Fibroblast of skin of left biceps (primary cell): ENCODE data around the gene BMS1.
"Not testable (repeated sequence)": the region's sequence is repeated elsewhere in the genome, so short reads cannot be mapped to it uniquely, and the experiment has no call there.

Source experiments
- DNase-seq, 2 experiments: peaks; one replicate each; pipeline ENCODE4 v3.0.0-alpha.2; 2013; ENCODE audit warnings: low read depth in 2 of 2

The BMS1 gene

GRCh38 chr10:42785759-42786158, 3.2 kb downstream of the BMS1 start:
- DNase-seq, result no peak

DNA sequence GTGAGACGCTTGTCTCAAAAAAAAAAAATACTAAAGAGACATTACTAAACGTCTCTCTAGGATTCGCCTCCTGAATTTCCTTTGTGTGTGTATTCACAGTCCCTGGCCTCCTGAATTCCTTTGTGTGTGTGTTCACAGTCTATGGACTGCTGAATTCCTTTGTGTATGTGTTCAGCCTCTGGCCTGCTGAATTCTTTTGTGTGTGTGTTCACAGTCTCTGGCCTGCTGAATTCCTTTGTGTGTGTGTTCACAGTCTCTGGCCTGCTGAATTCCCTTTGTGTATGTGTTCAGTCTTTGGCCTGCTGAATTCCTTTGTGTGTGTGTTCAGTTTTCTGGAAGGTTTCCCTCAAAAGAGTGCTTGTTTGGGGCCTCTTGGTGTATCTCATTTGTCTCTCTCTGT, 8.2 kb downstream of the BMS1 start:
- no peak for DNase-seq

GRCh38 chr10:42795701-42796100, 13.1 kb downstream of the BMS1 start:
- no peak for DNase-seq

DNA sequence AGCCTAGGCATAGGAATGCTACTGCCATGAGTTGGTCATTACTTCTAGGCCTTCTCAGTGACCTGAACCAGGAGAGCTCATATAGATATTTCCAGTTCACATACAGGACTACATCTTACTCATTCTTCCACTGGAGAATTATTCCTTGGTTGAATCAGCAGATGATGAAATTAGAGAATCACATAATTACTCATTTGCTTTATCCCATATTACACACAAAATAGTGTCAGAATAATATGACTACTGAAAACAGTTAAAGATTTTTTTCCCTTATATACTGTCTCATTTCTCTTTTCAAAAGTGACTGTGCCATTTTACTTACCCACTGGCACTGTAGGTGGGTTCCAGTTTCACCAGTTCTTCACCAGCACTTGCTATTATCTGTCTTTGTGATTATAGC, 18.5 kb downstream of the BMS1 start:
- no peak for DNase-seq

DNA sequence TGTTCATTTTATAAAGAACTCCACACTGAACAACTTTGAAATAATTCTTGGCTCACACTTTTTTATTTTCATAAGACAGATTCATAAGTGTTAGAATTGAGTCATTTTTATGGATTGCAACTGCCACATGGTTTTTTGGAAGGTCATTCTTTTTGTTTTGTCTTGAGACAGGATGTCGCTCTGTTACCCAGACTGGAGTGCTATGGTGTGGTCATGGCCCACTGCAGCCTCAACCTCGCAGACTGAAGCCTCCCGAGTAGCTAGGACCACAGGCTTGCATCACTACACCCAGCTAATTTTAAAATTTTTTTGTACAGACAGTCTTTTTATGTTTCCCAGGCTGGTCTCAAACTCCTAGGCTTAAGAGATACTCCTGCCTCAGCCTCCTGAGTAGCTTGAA, 20.3 kb downstream of the BMS1 start:
- DNase-seq, result no peak

DNA sequence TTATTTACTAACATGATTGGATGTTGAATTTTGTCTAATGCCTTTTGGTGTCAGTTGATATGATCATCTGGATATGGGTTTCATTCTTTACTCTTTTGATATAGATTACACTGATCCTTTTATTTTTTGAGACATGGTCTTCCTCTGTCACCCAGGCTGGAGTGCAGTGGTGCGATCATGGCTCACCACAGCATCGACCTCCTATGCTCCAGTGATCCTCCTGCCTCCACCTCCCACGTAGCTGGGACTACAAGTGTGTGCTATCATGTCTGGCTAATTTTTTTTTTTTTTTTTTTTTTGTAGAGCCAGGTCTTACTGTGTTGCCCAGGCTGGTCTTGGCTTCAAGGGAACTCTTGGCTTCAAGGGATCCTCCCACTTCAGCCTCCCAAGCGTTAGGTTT, 27.1 kb downstream of the BMS1 start:
- DNase-seq, result no peak

GRCh38 chr10:42812028-42812427, 29.4 kb downstream of the BMS1 start:
- DNase-seq, result no peak

DNA sequence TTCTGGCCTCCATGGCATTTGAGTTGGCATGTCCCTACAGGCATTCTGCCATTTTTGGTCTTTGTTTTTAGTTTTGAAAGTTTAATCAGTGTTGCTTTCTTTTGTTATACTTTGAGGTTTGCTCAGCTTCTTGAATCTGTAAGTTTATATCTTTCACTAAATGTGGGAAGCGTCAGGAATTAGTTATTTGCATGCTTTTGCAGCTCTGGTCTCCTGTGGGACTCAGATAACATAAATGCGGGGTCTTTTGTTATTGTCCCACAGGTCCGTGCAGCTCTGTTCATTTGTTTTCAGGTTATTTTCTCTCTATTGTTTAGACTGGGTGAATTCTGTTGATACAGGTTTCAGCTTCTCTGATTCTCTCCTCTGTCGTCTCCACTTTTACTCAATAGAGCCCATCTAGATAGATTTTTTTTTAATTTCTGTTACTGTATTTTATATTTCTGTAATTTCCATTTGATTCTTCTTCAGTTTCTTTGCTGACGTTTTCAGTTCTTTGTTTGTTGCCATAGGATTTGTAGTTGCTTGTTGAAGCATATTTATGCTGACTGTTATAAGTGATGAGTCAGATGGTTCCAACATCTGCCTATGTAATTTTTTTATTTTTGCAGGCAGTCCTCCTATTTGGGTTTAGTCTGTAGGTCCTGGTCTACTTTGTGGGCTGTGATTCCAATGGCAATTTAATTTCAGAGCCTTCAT, 31.5 kb downstream of the BMS1 start:
- DNase-seq, result not testable (repeated sequence)

GRCh38 chr10:42816334-42816733, 33.7 kb downstream of the BMS1 start:
- DNase-seq, result not testable (repeated sequence)

GRCh38 chr10:42816912-42817311, 34.3 kb downstream of the BMS1 start:
- no peak for DNase-seq

DNA sequence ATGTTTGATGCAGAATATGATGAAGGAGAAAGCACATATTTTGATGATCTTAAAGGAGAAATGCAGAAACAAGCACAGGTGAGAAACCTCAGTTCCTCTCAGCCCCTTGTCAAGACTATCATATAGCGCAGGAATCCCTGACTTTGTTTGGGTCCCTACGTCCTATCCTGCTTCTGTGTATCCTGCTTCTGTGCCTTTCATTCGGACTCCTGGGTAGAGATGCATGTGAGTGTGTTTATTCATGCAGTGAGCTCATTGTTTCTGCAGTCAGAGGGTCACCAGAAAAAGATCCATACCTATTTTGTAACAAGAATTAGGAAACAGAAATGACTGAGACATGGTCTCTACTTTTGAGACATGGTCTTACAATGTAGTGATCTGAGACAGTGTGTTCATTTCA, 34.8 kb downstream of the BMS1 start:
- not testable (repeated sequence) for DNase-seq

DNA sequence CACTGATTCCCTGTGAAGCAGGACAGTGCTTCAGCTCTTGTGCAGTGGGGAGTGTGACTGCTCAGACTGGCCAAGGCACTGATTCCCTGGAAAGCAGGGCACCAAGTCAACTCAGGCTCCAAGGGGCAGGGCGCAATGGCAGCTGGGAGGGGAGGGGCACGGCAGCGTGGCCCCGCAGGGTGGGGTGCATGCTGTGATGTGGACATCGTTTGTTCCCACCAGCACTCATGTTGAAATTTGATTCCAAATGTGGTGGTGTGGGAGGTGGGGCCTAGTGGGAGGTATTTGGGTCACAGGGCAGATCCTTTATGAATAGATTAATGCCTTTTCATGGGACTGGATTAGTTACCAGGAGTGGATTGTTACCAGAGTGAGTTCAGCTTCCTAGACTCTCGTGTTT, 44.2 kb downstream of the BMS1 start:
- not testable (repeated sequence) for DNase-seq

GRCh38 chr10:42827201-42827600, 44.6 kb downstream of the BMS1 start:
- DNase-seq, result no peak

GRCh38 chr10:42828391-42828790, 45.8 kb downstream of the BMS1 start:
- not testable (repeated sequence) for DNase-seq

GRCh38 chr10:42830237-42830636, 47.6 kb downstream of the BMS1 start:
- no peak for DNase-seq

DNA sequence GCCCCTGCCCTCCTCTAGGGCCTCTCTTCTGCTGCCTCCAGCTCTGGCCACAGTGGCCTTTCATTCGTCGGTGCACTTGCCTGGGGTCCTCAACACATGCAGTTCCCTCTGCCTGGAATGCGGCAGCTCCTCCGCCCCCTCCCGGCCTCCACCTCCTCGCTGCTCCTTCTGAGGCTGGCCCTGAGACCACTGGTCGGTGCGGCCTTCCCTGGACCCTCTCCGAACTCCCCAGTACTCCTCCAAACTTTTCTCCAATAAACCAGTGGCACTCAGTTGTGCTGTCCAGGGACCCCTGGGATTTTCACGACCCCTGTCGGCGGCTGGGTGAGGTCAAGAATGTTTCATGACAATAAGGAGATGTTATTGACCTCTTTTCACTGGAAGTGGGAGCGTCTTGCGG, 53.5 kb downstream of the BMS1 start:
- DNase-seq, result no peak

DNA sequence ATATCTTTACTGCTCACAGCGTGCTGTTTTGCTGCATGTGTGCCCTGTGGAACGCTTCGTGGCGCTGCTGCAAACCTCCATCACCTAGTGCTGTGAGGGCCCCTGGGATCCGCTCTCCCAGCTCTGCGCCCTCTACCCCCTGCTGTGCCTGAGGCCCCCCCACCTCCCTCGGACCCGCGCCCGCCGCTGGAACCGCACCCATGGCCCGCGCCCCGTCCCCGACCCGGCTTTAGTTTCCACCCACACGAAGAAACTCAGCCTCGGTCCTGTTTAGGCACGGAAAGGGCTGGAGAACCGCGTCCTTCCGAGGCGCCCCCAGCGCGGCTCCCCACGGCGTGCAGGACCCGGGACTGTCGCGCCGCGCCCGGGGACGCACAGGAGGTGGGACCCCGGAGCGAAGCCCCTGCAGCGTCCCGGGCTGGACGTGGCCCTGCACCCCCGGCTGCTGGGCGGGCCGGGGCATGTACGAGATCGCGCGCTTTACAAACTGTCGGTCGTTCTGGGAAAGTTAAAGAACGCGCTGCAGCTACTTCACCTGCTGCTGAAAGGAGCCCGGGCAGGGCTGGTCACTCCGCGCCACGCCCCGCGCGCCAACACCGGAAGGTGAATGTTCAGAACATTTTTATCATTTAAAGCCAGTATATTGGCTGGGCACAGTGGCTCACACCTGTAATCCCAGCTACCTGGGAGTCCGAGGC, 54.3 kb downstream of the BMS1 start:
- no peak for DNase-seq

DNA sequence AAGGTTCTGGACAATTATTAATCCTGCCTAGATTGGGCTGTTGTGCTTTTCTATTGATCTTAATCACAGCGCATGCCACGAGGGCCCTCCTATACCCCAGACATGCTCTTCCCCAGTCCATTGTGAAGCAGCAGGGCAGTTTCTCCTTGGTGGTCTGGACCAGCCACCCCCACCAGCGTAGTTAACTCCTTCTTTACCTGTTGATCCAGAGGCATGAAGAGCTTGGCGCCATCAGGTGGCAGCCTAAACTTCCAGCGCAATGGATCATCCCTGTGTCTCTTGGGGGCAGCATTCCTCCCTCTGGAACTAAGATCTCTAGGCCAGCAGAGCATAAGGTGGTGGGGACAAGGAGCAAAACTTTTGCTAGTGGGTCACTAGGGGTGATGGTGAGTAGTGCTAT, 62.2 kb downstream of the BMS1 start:
- DNase-seq, result not testable (repeated sequence)

DNA sequence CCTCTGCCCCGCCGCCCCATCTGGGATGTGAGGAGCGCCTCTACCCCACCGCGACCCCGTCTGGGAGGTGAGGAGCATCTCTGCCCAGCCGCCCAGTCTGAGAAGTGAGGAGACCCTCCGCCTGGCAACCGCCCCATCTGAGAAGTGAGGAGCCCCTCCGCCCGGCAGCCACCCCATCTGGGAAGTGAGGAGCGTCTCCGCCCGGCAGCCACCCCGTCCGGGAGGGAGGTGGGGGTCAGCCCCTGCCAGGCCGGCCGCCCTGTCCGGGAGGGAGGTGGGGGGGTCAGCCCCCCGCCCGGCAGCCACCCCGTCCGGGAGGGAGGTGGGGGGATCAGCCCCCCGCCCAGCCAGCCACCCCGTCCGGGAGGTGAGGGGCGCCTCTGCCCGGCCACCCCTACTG, 64.7 kb downstream of the BMS1 start:
- not testable (repeated sequence) for DNase-seq

GRCh38 chr10:42850931-42851330, 68.3 kb downstream of the BMS1 start:
- no peak for DNase-seq

DNA sequence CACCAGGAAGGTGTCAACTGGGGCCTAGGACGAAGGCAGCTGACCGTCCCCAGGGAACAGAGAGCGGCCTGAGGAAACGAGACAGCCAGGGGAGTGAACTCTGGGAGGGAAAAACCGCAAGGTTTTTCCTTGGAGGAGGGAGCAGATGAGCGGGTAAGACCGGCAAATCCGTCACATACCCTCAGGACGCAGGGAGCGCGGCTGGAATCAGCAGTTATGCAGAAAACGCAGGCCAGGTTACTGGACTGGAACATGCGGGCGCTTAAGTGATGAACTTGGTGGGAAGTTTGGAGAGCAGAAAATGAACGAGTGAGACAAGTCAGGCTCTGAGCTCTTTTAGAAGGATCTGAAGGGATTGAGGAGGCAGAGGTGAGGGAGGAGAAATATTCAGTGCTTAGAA, 76.7 kb downstream of the BMS1 start:
- DNase-seq, result no peak

DNA sequence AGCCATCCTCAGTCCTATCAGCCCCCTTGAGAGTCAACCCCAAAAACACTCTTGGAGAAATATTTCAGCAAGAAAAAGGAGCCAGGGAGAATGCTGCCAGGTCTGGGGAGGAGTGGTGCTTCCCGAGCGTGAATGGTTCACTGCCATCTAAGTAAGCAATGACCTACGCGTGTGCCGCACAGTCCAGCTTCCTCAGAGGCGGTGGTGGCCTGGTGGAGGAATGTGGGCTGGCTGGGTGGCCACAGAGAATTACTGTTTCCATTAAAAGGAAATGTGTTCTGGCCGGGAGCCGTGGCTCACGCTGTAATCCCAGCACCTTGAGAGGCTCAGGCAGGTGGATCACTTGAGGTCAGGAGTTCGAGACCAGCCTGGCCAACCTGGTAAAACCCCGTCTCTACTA, 77.4 kb downstream of the BMS1 start:
- not testable (repeated sequence) for DNase-seq

DNA sequence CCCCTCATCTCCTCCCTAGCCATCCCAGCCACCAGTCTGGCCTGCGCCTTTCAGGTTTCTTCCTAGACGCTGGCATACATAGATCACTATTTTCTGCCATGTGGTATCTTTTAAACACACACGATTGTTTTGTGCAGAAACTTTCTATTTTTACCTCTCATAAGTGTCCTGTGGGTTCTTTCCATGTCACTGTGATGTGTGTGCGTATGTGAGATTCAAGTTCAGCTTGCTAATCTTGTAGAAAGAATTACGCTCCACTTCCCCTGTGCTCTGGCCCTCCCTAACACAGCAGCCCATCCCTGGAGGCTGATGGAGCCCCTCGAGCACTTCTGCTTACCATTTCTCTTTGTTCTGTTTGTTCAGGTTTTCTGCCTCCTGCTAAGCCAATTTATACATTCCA, 80.2 kb downstream of the BMS1 start:
- not testable (repeated sequence) for DNase-seq

DNA sequence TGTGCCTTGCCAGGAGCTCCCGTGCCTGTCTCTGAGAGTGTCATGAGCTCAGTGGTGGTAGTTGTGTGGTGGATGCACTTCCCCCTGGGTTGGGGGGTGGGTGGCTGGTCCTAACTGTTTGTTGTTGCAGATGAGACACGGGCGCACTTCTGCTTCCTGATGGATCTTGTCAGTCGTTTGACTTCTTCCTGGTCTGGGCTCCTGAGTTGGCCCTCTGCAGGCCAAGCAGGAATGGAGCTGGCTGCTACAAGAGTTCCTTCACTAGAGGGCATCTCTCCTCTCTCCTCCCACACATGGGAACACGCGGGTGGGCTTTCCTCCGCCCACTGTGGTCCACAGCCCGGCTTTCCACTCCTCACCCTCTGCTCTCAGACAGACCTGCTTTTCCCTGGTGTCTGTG, 82.0 kb downstream of the BMS1 start:
- DNase-seq, result no peak
